CD4-positive, alpha-beta T cell treated with Interleukin-15 for 4 hours (primary cell): ENCODE results near the gene THG1L.
A peak's percentile ranks its signal among the peaks of the same experiment; 100 is the strongest.
"Not testable (repeated sequence)": the region's sequence is repeated elsewhere in the genome, so short reads cannot be mapped to it uniquely, and the experiment has no call there.

Experiments used
- DNase-seq: peaks from one replicate; pipeline ENCODE4 v3.0.0-alpha.2; 2020; ENCODE audit warnings: low spot score

Gene THG1L

DNA sequence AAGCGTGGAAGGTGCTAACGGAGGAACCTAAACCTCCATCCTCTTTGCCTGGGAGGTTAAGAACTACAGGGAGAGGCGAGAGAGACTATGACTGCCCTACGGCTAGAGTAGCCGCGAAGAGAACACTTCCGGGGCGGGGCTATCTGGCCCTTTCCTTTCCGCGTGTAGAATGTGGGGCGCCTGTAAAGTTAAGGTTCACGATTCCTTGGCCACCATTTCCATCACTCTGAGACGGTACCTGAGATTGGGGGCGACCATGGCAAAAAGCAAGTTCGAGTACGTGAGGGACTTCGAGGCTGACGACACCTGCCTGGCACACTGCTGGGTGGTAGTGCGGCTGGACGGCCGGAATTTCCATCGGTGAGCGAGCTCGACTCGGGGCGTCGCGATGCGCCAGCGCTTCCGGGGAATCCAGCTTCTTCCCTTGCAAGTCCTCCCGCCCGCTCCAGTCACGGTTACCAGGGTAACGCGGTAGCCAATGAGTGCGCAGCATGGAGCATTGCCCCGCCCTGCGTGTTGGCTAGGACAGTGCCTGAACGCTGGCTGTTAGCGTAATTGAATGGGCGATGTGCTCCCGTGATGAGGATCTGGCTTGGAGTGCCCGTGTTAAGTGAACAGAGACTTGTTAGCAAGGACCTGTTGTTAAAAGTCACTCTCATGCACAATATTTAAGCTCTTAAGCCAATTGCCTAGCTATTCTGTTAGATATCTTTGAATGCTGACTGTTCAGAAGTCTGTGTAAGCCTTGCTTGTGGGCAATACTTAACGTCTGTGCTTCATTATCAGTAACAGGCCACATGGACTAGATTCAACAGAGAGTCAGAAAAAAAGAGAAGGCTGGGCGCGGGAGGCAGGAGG is at the start of gene THG1L:
Gene THG1L (plus strand): TSS at position 149 of the 858 bp plus-strand sequence. CDS start 21 bp downstream, at position 170.
- peak; percentile 98 for DNase-seq

DNA sequence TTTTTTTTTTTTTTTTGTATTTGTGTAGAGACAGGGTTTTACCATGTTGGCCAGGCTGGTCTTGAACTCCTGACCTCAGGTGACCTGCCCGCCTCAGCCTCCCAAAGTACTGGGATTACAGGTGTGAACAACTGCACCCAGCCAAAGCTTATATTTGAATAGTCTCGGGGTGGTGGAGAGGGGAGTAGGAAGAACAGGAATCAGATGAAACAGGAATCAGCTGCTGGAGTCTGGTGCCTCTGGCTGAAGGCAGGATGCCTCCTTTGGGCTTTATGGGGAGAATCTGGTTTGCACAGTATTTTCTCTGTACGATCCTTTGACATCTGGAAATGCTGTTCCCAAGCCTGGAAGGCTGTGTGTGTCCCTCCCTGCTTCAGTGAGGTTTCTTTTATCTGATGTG is 49.0 kb upstream of the THG1L start:
- no peak for DNase-seq

GRCh38 chr5:157686276-157687197 is 44.7 kb upstream of the THG1L start:
- not testable (repeated sequence) for DNase-seq

DNA sequence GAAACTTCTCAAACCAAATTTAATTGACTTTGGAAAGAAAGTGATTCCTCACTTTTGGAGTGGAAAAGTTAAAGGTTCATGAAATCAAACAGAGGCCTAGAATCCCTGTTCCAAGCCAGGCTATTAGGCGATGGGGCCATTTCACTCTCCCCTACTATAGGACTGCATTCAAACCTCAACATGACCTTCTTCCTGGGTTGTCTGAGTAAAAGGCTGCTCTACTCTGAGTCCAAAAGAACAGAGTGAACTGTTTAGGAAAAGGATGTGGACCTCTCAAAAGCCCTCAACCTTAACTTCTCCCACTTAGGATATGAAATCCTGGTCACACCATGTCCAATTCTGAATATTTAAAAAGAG is 44.0 kb upstream of the THG1L start:
- DNase-seq: no peak

DNA sequence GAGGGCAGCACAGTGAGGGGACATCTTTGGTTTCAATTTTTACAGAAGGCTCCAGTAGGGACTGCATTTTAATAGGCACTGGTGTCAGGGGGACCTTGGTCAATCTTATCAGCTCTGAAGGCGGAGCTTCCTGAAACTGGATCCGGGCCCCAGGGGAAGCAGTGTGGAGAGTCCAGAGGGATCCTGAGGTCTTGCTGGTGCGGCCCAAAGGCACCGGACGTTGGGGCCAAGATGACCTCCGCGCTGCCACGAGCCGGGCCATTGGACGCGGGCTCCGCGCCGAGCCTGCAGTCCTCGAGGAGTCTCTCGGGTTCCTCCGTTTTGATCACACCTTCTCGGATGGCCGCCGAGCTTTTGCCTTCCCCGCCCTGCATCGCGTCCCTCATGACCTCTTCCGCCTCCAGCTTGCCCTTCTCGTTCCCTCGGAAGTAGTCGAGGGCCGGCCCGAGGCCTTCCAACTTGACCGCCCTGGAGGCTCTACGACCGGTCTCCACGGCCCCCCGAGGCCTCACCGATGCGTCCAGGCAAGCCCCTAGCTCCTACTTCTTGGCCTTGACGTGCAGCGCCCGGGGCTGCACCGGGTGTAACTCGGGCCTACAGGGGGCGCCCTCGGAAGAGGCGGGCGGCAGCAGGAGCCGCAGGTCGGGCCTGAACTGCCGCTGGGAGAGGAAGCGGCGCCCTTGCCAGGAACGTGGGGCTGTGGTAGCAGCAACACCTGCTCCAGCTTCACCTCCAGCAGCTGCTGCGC is 41.1 kb upstream of the THG1L start:
- peak; percentile 17 for DNase-seq

DNA sequence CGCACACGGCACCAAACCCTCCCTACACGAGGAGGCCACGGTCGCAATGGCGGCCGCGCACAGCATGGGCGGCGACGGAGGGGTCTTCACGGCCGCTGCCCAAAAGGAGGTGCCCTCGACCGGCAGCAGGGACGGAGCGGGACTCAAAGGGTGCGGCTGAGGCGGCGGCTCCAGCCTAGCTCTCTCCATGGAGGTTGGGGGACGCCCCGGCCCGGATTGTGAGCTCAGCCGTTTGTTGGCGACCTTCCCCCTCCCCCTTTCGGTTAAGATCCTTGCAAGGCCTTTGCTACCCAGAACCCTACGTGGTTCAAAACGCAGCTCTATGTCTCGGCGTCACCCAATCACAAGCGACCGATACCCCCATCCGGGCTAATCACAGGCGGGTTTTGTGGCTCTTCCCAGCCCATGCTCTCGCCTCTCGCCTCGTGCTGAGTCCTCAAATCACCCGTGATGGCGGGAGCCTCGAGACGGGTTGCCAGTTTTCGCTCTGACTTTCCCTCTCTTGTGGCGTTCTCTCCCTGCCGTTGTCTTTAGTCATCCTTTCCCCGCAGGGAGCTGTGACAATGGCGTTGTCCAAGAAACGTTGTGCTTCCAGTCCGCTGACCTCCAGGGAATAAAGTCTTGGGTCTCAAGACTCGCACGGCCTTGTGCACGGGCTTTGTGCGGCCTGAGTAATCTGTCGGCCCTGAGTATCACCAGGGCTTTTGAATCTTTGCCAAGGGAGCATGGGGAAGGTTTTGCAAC is 40.4 kb upstream of the THG1L start:
- DNase-seq: no peak

DNA sequence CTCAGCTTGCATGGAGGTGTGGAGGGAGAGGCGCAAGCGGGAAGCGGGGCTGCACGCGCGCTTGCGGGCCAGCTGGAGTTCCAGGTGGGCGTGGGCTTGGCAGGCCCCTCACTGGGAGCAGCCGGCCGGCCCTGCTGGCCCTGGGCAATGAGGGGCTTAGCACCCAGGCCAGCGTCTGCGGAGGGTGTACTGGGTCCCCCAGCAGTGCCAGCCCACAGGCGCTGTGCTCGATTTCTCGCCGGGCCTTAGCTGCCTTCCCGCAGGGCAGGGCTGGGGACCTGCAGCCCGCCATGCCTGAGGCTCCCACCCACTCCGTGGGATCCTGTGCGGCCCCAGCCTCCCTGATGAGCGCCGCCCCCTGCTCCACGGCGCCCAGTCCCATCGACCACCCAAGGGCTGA is 37.4 kb upstream of the THG1L start:
- DNase-seq: not testable (repeated sequence)

GRCh38 chr5:157696154-157696553 is 35.1 kb upstream of the THG1L start:
- DNase-seq: not testable (repeated sequence)

DNA sequence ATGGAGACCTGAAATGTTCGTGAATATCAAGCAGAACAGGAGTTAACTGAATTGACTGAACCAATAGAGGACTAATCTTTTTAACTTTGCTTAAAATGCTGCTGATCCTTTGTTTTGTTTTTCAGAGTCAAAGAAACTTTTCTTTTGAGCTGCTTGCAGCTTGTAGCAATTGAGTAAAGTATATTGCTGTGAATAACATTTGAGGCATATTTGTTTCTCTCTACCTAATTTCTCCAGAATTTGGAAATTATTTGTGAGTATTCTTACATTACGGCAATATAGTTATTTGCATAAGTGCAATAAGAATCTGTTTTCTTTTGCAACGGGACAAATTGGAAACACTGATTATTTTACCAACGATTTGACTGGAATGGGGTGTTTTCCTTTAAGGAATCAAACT is 32.5 kb upstream of the THG1L start:
- not testable (repeated sequence) for DNase-seq

DNA sequence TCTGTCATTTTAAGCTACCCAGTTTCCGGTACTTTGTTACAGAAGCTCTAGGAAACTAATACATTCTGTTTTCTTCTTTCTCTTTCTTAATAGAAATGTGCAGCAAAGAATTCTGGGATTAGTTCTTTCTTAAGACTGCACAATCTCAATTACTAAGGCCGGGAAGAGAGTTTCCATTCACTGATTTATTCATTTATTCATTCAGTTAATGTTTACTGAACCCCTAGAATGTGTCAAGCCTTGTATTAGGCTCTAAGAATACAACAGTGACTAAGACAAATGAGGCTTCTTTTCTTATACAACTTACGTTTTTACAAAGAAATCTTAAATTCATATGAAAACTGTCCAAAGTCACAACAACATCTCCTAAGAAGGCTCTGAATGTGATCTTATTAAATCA is 27.5 kb upstream of the THG1L start:
- no peak for DNase-seq

GRCh38 chr5:157708866-157709265 is 22.4 kb upstream of the THG1L start:
- DNase-seq: no peak

DNA sequence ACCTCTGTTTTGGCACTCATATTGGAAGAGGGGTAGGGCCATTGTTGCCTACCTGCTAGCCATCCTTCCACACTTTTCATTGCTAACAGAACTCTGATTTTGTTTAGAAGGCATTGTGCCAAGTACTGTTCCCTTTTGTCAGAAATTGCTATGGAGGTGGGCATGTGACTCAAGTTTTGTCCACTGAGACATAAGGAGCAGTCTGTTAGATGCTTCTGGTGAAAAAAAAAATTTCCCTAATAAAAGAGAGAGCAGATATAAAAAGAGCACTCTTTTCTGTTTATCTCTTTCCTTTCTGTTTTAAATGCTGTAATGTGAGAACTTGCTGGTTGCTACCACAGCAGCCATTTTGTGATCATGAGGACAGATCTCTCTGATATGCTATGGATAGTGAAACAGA is 21.9 kb upstream of the THG1L start:
- DNase-seq: no peak

- DNase-seq: no peak
Measured at GRCh38 chr5:157710431-157710830, 20.8 kb upstream of the THG1L start.

- DNase-seq: no peak
Measured at GRCh38 chr5:157710882-157711281, 20.3 kb upstream of the THG1L start.

GRCh38 chr5:157713830-157714595 is 17.2 kb upstream of the THG1L start:
- no peak for DNase-seq

- no peak for DNase-seq
Measured at GRCh38 chr5:157714596-157714864, 16.7 kb upstream of the THG1L start.

DNA sequence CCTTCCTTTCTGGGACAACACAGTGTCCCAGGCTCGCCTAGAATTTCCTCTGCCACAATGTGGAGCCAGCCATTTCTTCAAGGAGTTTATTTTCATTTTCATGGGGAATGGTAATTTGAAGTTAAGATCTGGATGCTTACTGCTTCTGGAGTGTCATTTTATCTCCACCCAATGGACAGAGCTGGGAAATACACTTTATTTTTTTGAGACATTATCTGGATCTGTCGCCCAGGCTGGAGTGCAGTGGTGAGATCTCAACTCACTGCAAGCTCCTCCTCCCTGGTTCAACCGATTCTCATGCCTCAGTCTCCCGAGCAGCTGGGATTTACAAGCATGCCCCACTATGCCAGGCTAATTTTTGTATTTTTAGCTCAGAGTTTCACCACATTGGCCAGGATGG is 12.7 kb upstream of the THG1L start:
- DNase-seq: peak; percentile 58

DNA sequence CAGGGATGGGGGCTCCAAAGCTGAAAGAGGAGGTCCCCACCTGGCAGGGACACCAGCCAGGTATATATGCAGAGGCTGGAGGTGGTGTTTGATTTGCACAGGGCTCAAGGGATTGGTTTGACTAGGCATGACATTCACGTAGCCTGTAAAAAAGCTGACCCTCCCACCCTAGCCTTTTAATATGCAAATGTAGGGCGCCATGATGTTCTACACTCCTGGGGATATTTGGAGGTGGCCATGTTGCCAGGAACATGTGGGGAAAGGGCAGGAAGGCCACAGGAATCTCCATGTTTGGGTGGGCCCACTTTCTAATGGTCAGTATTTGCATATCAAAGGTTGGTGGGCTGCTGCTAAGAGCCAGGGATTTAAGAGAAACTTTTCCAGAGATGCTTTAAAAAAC is 12.0 kb upstream of the THG1L start:
- DNase-seq: no peak

GRCh38 chr5:157721159-157721558 is 10.1 kb upstream of the THG1L start:
- no peak for DNase-seq

DNA sequence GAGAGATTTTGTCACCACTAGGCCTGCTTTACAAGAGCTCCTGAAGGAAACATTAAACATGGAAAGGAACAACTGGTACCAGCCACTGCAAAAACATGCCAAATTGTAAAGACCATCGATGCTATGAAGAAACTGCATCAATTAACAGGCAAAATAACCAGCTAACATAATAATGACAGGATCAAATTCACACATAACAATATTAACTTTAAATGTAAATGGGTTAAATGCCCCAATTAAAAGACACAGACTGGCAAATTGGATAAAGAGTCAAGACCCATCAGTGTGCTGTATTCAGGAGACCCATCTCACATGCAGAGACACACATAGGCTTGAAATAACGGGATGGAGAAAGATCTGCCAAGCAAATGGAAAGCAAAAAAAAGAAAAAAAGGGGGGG is 8.3 kb upstream of the THG1L start:
- not testable (repeated sequence) for DNase-seq

- not testable (repeated sequence) for DNase-seq
Measured at GRCh38 chr5:157726607-157727006, 4.6 kb upstream of the THG1L start.
